Omental fat pad (tissue), 4 donors: ENCODE results near the gene TRMT2A. TPM values are rescaled to one million over a fixed set of nuclear protein-coding genes. Genes with fewer than 3 reads are reported as not detected.

Source experiments
- ATAC-seq: fragments of 150-250 bp; one replicate; pipeline ENCODE4 v1.9.1; 2016; ENCODE audit warnings: mild to moderate bottlenecking, moderate library complexity; ENCODE audit not compliant: low FRiP score
- DNase-seq: peaks from one replicate; pipeline ENCODE4 v3.0.0-alpha.2; 2019; ENCODE audit warnings: low spot score
- total RNA-seq, 4 donors: library from RNA; depleted of rRNA; stranded (reverse); fragments of >200 nt; gene quantifications; one replicate each; pipeline ENCODE4 v1.1.0, GENCODE V29; 2016
- TF ChIP-seq, protein P1 (sequence below), 3 donors: fragments of 450-650 bp; IDR thresholded peaks; one replicate each; pipeline ENCODE4 v1.5.1; 2016 to 2017; ENCODE audit warnings: antibody characterized with exemption in 3 of 3, mild to moderate bottlenecking in 3 of 3, moderate library complexity in 2 of 3

TRMT2A gene
- total RNA-seq, 4 donors from 2014 or later = 32.4 to 58.5 (median 49.0) TPM

DNA sequence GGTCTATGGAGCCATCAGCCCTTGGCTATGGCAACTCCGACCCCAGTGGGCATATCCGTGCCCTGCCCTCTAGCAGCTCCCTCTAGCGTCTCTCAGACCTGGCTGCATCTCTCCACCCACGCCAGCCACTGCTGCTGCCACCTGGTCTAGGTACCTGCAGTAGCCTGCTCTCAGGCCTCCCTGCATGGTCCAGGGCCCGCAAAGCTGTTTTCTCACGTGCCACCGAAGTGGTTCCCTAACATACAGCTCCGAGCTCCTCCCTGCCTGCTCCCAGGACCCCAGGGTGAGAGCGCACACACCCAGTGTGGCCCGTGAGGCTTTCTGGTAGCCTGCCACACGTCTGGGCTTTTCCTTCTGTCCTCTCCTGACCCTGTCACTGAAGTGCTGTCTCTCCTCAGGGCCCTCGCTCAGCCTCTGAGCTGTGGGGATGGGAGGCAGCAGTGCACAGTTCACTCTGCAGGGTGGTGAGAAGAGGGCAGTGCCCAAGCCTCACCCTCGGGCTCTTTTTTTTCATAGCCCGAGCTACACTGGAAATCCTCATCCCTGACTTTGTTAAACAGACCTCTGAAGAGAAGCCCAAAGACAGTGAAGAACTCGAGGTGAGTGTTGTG, 22.7 kb downstream of the TRMT2A start:
- ATAC-seq (no peak), DNase-seq (no peak)
- TF ChIP-seq, protein P1, sequence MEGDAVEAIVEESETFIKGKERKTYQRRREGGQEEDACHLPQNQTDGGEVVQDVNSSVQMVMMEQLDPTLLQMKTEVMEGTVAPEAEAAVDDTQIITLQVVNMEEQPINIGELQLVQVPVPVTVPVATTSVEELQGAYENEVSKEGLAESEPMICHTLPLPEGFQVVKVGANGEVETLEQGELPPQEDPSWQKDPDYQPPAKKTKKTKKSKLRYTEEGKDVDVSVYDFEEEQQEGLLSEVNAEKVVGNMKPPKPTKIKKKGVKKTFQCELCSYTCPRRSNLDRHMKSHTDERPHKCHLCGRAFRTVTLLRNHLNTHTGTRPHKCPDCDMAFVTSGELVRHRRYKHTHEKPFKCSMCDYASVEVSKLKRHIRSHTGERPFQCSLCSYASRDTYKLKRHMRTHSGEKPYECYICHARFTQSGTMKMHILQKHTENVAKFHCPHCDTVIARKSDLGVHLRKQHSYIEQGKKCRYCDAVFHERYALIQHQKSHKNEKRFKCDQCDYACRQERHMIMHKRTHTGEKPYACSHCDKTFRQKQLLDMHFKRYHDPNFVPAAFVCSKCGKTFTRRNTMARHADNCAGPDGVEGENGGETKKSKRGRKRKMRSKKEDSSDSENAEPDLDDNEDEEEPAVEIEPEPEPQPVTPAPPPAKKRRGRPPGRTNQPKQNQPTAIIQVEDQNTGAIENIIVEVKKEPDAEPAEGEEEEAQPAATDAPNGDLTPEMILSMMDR (IDR thresholded peaks at IDR 0.05) = no peak

DNA sequence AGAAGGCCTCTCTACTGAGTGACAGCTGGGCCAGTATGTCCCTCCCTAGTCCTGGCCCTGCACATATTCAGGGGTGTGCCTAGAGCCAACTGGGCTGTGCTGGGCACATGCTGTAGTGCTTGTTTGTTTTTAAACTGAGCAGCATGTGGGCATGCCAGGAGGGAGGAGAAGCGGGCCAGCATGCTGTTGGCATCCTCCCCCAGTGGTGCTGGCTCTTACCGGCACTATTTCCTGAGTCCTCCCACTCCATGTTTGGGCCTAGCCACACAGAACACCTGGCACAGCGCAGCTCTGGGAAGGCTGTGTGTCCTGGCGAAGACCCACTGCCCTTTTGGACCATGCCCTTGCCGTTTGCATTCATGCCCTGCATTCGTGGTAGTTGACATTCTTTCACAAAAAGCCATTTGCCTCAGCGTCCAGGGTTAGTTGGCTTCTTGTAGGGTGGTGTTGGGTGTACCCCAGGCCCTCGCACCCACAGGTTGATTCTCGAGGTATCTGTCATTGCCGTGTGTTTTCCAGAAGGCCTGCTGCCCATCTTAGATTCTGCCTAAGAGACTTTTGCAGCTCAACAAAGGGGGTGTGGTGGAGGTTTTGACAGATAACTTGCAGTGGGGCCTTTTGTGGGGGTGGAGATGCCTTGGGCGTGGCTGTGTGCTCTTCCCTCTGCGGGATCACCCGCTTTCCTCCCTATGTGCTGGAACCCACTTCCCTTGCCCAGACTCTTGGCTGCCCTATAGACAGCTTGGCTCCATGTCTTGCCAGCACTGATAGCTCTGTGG, 23.4 kb downstream of the TRMT2A start:
- TF ChIP-seq, protein P1 (IDR thresholded peaks at IDR 0.05) = no peak
- ATAC-seq = peak; percentile 29

DNA sequence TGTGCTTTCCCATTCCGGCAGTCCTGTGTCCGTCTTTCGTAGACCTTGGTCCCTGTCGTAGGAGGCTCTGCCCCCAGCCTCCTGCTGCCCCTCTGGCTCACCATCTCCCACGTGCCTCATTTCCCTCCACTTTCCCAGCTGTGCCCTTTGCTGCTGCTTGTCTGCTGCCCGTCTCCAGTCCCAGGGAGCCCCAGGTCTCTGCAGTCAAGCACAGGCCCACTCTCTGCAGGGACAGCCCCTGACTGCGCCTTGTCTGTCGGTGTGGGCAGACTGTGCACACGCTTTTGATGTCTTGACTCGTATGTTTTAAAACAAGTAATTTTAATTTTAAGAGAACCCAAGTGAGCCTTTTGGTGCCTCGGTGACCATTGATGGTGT, 24.6 kb downstream of the TRMT2A start:
- TF ChIP-seq, protein P1 (IDR thresholded peaks at IDR 0.05) = no peak
- no peak for DNase-seq
- ATAC-seq = no peak

More for the DNA sequence above, 23.4 kb downstream of the TRMT2A start:
- no peak for DNase-seq

DNA sequence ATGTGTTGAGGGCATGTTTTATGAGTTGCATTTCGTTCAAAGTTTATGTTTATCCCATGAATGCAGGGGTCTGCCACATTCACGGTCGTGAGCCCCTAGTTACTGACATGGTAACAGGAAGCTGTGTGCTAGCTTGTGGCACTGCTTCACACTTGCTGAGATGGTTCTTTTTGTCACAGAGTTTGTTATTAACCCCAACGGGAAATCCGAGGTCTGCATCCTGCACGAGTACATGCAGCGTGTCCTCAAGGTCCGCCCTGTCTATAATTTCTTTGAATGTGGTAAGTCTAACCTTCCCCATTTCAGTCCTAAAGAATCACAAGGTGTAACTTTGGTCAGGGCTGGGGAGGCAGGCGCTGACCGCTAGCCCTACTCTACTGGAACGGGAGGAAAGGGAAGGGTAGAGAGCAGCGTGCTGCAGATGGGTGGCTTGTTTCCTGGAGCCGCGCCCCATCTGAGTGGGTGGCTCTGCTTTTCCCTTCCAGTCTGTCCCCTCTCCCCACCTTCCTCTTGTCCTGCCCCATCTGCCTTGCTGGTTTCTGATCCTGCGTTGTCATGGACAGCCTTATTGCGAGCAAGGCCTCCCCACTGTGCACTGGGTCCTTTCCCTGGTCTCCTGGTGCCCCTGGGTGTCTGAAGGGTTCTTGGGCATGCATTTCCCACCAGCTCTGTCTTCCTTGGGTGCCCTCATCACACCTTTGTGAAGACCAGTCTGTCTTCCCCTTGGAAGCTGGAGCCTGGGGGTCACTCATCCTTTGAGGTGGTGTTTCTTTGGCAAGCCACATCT, 25.1 kb downstream of the TRMT2A start:
- TF ChIP-seq, protein P1 (IDR thresholded peaks at IDR 0.05) = no peak
- ATAC-seq (no peak), DNase-seq (no peak)

DNA sequence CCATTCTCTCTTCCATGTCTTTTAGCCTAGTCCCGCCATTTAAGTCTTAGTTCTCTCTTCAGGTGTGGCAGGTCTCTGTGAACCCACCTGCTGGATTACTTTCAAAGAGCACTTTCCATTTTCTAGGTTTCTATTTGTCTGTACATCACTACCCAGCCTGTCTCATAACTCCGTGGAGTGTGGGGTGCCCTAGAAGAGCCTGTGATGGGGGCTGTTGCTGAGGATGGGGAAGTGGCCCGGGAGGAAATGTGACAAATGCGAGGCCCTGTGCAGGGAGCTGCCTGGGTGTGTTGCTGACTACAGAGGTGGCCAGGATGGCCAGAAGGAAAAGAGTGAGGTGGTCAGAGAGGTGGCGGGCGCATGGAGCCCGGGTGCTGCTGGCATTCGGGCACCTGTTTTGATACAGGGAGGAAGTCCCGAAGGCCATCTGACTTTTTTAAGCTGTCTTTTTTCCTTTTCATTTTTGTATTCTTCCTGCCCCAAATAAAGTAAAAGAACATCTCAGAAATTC, 26.2 kb downstream of the TRMT2A start:
- TF ChIP-seq, protein P1 (IDR thresholded peaks at IDR 0.05) = no peak
- DNase-seq = no peak
- ATAC-seq = no peak

DNA sequence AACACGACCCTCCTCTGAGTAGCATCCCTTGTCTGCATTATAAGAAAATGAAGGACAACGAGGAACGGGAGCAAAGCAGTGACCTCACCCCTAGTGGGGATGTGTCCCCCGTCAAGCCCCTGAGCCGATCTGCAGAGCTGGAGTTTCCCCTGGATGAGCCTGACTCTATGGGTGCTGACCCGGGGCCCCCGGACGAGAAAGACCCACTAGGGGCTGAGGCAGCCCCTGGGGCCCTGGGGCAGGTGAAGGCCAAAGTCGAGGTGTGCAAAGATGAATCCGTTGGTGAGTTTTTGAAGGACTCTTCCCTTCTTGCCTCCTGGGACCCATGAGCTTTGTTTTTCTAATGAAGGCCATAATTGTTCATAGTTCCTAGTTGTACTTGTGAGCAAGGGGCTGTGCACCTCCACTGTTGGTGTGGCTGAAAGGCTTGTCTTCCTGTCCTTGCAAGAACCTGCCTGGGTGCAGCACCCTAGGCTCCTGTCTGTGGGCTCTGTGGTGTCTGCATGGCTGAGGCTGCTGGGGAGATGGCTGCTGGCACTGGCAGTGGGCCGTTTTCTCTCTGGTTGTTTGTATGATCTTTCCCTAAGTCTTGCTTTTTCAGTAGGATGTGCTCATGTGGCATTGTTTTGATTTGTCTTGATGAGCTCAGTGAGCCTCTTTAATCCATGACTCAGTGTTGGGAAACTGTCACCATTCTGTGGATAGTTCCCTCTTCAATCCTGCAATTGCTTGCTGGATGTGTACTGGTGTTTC, 26.9 kb downstream of the TRMT2A start:
- TF ChIP-seq, protein P1 (IDR thresholded peaks at IDR 0.05) = no peak
- ATAC-seq = no peak
- no peak for DNase-seq
